Lower lobe of right lung (tissue), 2 donors: ENCODE results near the gene EPX. TPM values are rescaled to one million over a fixed set of nuclear protein-coding genes. Genes with fewer than 3 reads are reported as not detected.

ENCODE experiments used
- ATAC-seq, 2 donors: fragments of 200-7000 bp; cut with Tn5 transposase; one replicate each; pipeline ENCODE4 v1.9.1; 2020 to 2022; ENCODE audit warnings: mild to moderate bottlenecking in 2 of 2, moderate library complexity in 2 of 2
- DNase-seq: peaks from one replicate; pipeline ENCODE4 v3.0.0-alpha.2; 2020
- H3K27ac ChIP-seq: fragments of 200-600 bp; one replicate; pipeline ENCODE4 v1.8.0; 2022
- H3K27me3 ChIP-seq: fragments of 200-600 bp; one replicate; pipeline ENCODE4 v1.8.0; 2022; ENCODE audit warnings: low read depth
- H3K36me3 ChIP-seq: fragments of 200-600 bp; one replicate; pipeline ENCODE4 v1.8.0; 2022; ENCODE audit warnings: mild to moderate bottlenecking
- H3K4me1 ChIP-seq: fragments of 200-600 bp; one replicate; pipeline ENCODE4 v1.8.0; 2022
- H3K4me3 ChIP-seq: fragments of 200-600 bp; one replicate; pipeline ENCODE4 v1.8.0; 2022; ENCODE audit warnings: mild to moderate bottlenecking
- H3K9me3 ChIP-seq: fragments of 200-600 bp; one replicate; pipeline ENCODE4 v1.8.0; 2022
- CTCF ChIP-seq: fragments of 200-600 bp; IDR thresholded peaks from one replicate; pipeline ENCODE4 v1.8.0; 2022; ENCODE audit warnings: antibody characterized with exemption, mild to moderate bottlenecking
- intact Hi-C: fragments of 100-400 bp; cut with DNase I; formaldehyde crosslinking; loops from one replicate; pipeline ENCODE4 v1.11.0; 2022
- total RNA-seq: library from RNA; stranded (reverse); fragmentation: NEBNext Ultra II Directional; extraction: Animal tissue kit (Norgen Biotek cat#: 25700); gene quantifications from one replicate; pipeline ENCODE4 v1.2.1, GENCODE V29; 2021
- donor health status: DM: no; HTN: yes; CAD: no; lungs with severe emphysema.

The EPX gene
- total RNA-seq, 1 donor from 2014 or later = not detected

DNA sequence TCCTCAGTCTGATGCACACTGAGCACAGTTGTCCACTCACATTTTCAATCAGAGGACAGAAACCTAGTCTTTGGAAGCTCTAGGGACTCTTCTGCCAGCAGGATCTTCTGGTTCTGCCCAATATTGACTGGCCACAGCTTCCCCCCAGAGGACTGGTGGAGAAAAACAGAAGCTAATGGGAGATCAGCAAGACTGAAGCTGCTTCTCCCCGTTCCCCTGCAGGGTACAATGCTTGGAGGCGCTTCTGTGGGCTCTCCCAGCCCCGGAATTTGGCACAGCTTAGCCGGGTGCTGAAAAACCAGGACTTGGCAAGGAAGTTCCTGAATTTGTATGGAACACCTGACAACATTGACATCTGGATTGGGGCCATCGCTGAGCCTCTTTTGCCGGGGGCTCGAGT is 10.3 kb downstream of the EPX start:
- no peak for TF ChIP-seq CTCF
- no peak for ATAC-seq
- Histone ChIP-seq H3K27me3 (peaks cover 4% of the 10 kb centered on the region), H3K4me1 (no peaks in the 10 kb centered on the region), H3K4me3 (no peak overlapping the region), H3K27ac (no peak overlapping the region), H3K36me3 (peaks cover 14% of the 10 kb centered on the region), H3K9me3 (no peaks in the 10 kb centered on the region)
- intact Hi-C loops = no loop called here
- no peak for DNase-seq

DNA sequence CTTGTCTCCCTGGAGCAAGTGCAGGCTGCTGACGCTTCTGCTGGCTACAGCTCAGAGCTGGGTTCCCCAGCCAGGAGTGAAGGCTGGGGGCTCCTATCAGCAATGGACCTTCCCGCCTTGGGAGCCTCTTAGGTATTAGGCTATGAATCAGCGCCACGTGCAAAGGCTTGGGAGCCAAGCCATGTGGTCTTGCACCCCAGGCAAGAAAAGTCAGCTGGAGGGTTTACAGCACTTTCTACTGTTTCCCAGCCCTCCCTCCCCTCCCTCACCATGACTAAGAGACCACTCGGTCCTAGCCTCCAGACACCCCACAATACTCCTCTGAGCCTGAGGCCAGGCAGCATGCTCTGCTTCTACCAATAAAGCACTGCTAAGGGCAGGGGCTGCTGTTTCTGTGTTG is 12.3 kb downstream of the EPX start:
- no peaks in the 10 kb centered on the region for H3K4me1 ChIP-seq
- ATAC-seq (no peak), DNase-seq (no peak)
- no peak overlapping the region for H3K27ac ChIP-seq
- intact Hi-C loops = no loop called here
- H3K9me3 ChIP-seq = no peaks in the 10 kb centered on the region
- peaks cover 20% of the 10 kb centered on the region for H3K36me3 ChIP-seq
- H3K27me3 ChIP-seq = no peaks in the 10 kb centered on the region
- H3K4me3 ChIP-seq = no peak overlapping the region
- TF ChIP-seq CTCF = no peak

- Histone ChIP-seq H3K36me3 (peaks cover 31% of the 10 kb centered on the region), H3K4me3 (no peak overlapping the region), H3K27me3 (no peaks in the 10 kb centered on the region), H3K27ac (no peak overlapping the region), H3K9me3 (no peaks in the 10 kb centered on the region), H3K4me1 (no peaks in the 10 kb centered on the region)
- no peak for ATAC-seq
- DNase-seq = no peak
- intact Hi-C loops = no loop called here
- no peak for TF ChIP-seq CTCF
These were observed 13.4 kb downstream of the EPX start for GRCh38 chr17:58205936-58206335.

GRCh38 chr17:58207451-58207850 is 14.9 kb downstream of the EPX start:
- no peak overlapping the region for H3K4me3 ChIP-seq
- intact Hi-C loops = no loop called here
- H3K27me3 ChIP-seq = no peaks in the 10 kb centered on the region
- no peak for DNase-seq
- H3K9me3 ChIP-seq = no peaks in the 10 kb centered on the region
- no peak for ATAC-seq
- H3K36me3 ChIP-seq = peaks cover 46% of the 10 kb centered on the region
- H3K4me1 ChIP-seq = no peaks in the 10 kb centered on the region
- no peak overlapping the region for H3K27ac ChIP-seq
- no peak for TF ChIP-seq CTCF

DNA sequence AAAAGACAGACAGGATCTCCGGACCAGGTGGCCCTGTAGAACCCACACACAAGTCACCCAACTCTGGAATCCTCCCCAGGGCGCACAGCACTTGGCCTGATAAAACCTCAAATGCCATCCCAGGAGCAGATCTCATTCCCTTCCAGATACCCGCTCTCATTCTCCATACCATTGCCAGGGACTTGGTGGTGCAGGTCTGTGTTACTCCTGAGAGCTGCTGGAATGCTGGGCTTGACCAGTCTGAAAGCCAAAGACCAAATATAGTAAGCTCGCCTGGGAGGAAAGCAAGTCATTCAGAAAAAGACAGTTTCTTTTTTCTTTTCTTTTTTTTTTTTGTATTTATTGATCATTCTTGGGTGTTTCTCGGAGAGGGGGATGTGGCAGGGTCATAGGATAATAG is 15.8 kb downstream of the EPX start:
- intact Hi-C loops = no loop called here
- H3K4me1 ChIP-seq = no peaks in the 10 kb centered on the region
- no peak overlapping the region for H3K4me3 ChIP-seq
- ATAC-seq = peak in 1 of 2 donors; percentile 69
- no peak for DNase-seq
- peak overlapping the region; percentile 24 for H3K27ac ChIP-seq
- no peaks in the 10 kb centered on the region for H3K9me3 ChIP-seq
- no peak for TF ChIP-seq CTCF
- H3K27me3 ChIP-seq = no peaks in the 10 kb centered on the region
- peaks cover 55% of the 10 kb centered on the region for H3K36me3 ChIP-seq

DNA sequence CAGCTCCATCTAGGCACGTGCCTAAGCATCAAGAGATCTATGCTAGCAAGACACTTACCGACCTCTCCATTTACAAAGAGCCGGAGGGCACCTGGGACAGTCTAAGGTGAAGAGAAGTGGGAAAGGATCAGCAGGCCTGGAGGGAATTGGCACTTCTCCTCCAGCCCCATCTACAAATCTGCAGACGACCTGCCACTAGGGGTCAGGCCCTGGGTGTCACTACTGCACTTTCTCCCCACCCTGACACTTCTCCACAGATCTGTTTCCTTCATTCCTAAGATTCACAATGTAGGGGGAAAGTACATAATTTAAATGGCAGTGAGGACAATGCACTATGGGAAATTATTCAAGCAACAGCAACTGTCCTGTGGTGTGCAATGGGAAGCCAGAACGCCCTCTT is 18.4 kb downstream of the EPX start:
- no peak for TF ChIP-seq CTCF
- no peaks in the 10 kb centered on the region for H3K4me1 ChIP-seq
- DNase-seq (no peak), ATAC-seq (no peak)
- intact Hi-C loops = no loop called here
- no peaks in the 10 kb centered on the region for H3K9me3 ChIP-seq
- no peaks in the 10 kb centered on the region for H3K27me3 ChIP-seq
- H3K4me3 ChIP-seq = no peak overlapping the region
- H3K27ac ChIP-seq = no peak overlapping the region
- H3K36me3 ChIP-seq = peaks cover 75% of the 10 kb centered on the region
